GM23338 (cell line): ENCODE results near the gene PCLAF. TPM values are rescaled to one million over a fixed set of nuclear protein-coding genes. Genes with fewer than 3 reads are reported as not detected.
A peak's percentile ranks its signal among the peaks of the same experiment; 100 is the strongest.

Experiments used
- ATAC-seq: fragments of 200-7000 bp; cut with Tn5 transposase; 3 replicates; pipeline ENCODE4 v1.9.1; 2020
- DNase-seq: peaks from one replicate; pipeline ENCODE4 v3.0.0-alpha.2; 2015; ENCODE audit warnings: low spot score
- H2AFZ ChIP-seq: fragments of 200-600 bp; sonication (generic); 2 replicates; pipeline ENCODE4 v1.8.0; 2016; ENCODE audit warnings: antibody characterized with exemption, mild to moderate bottlenecking, moderate library complexity
- H3F3A ChIP-seq: fragments of 200-600 bp; sonication (generic); replicated peaks from 2 replicates; pipeline ENCODE4 v1.8.0; 2017; ENCODE audit warnings: antibody characterized with exemption, mixed run types, low read depth
- H3K27ac ChIP-seq: fragments of 200-600 bp; sonication (generic); 2 replicates; pipeline ENCODE4 v1.6.1; 2016; ENCODE audit warnings: low read depth
- H3K27me3 ChIP-seq: fragments of 200-600 bp; sonication (generic); 2 replicates; pipeline ENCODE4 v1.8.0; 2016; ENCODE audit warnings: mild to moderate bottlenecking, mixed run types, moderate library complexity; ENCODE audit not compliant: insufficient read depth
- H3K36me3 ChIP-seq: fragments of 200-600 bp; sonication (generic); 2 replicates; pipeline ENCODE4 v1.8.0; 2016; ENCODE audit warnings: mild to moderate bottlenecking; ENCODE audit not compliant: insufficient read depth
- H3K4me1 ChIP-seq: fragments of 200-600 bp; sonication (generic); 2 replicates; pipeline ENCODE4 v1.8.0; 2016; ENCODE audit warnings: mild to moderate bottlenecking, moderate library complexity; ENCODE audit not compliant: insufficient read depth
- H3K4me2 ChIP-seq: fragments of 200-600 bp; sonication (generic); 2 replicates; pipeline ENCODE4 v1.7.1; 2017; ENCODE audit warnings: mixed run types
- H3K4me3 ChIP-seq: fragments of 200-600 bp; sonication (generic); 2 replicates; pipeline ENCODE4 v1.6.1; 2016; ENCODE audit warnings: mixed run types
- H3K79me2 ChIP-seq: fragments of 200-600 bp; sonication (generic); replicated peaks from 2 replicates; pipeline ENCODE4 v1.8.0; 2017; ENCODE audit warnings: mild to moderate bottlenecking; ENCODE audit not compliant: insufficient read depth
- H3K9me2 ChIP-seq: fragments of 200-600 bp; sonication (generic); 2 replicates; pipeline ENCODE4 v1.8.0; 2017; ENCODE audit not compliant: insufficient read depth
- H4K20me1 ChIP-seq: fragments of 200-600 bp; sonication (generic); replicated peaks from 2 replicates; pipeline ENCODE4 v1.8.0; 2017; ENCODE audit warnings: mild to moderate bottlenecking; ENCODE audit not compliant: insufficient read depth
- H3K27ac Mint-ChIP-seq: 2 replicates; pipeline ENCODE4 v1.8.0; 2020; ENCODE audit warnings: inconsistent platforms, mild to moderate bottlenecking, moderate library complexity, mixed read lengths
- H3K27me3 Mint-ChIP-seq: 3 replicates; pipeline ENCODE4 v1.8.0; 2022; ENCODE audit warnings: low read depth, mild to moderate bottlenecking, moderate library complexity, mixed read lengths, inconsistent platforms; ENCODE audit not compliant: insufficient read depth, poor library complexity
- H3K36me3 Mint-ChIP-seq: 3 replicates; pipeline ENCODE4 v1.8.0; 2021; ENCODE audit warnings: low read depth, mild to moderate bottlenecking, inconsistent platforms, moderate library complexity, mixed read lengths
- H3K4me1 Mint-ChIP-seq: 3 replicates; pipeline ENCODE4 v1.8.0; 2020; ENCODE audit warnings: mild to moderate bottlenecking, inconsistent platforms, mixed read lengths
- H3K4me3 Mint-ChIP-seq: 3 replicates; pipeline ENCODE4 v1.8.0; 2021; ENCODE audit warnings: moderate library complexity, mild to moderate bottlenecking, inconsistent platforms, mixed read lengths
- H3K9me3 Mint-ChIP-seq: 3 replicates; pipeline ENCODE4 v1.8.0; 2020; ENCODE audit warnings: moderate library complexity, mild to moderate bottlenecking, inconsistent platforms, mixed read lengths
- CREB1 ChIP-seq: fragments of 250-450 bp; sonication (Bioruptor Pico); IDR thresholded peaks from 2 replicates; pipeline ENCODE4 v1.5.0; 2020; ENCODE audit warnings: low read depth, mild to moderate bottlenecking, moderate library complexity
- CTCF ChIP-seq, 2 experiments: fragments of 200-600 bp in 1 of 2; sonication (generic) in 1 of 2; conservative IDR thresholded peaks; 2 replicates each; pipeline versions ENCODE4 v1.5.1 to v1.6.1; 2016 to 2017; ENCODE audit warnings: antibody characterized with exemption in 2 of 2, low read depth in 2 of 2, mild to moderate bottlenecking in 2 of 2, moderate library complexity in 1 of 2
- ETS1 ChIP-seq: IDR thresholded peaks from 2 replicates; pipeline ENCODE4 v1.6.1; 2016; ENCODE audit warnings: antibody characterized with exemption
- EZH2 ChIP-seq: fragments of 200-600 bp; sonication (generic); IDR thresholded peaks from one replicate; pipeline ENCODE4 v1.8.0; 2017; ENCODE audit warnings: antibody characterized with exemption, mild to moderate bottlenecking, low read depth; ENCODE audit not compliant: unreplicated experiment
- EZH2phosphoT487 ChIP-seq: fragments of 200-600 bp; sonication (generic); IDR thresholded peaks from one replicate; pipeline ENCODE4 v1.8.1; 2018; ENCODE audit warnings: antibody characterized with exemption; ENCODE audit not compliant: unreplicated experiment
- JUNB ChIP-seq: IDR thresholded peaks from one replicate; pipeline ENCODE4 v1.6.1; 2016; ENCODE audit warnings: antibody characterized with exemption; ENCODE audit not compliant: unreplicated experiment
- NANOG ChIP-seq: IDR thresholded peaks from 2 replicates; pipeline ENCODE4 v1.6.1; 2016; ENCODE audit warnings: antibody characterized with exemption, borderline replicate concordance
- POLR2AphosphoS5 ChIP-seq: IDR thresholded peaks from 2 replicates; pipeline ENCODE4 v1.6.1; 2016; ENCODE audit warnings: antibody characterized with exemption, low read depth
- REST ChIP-seq: IDR thresholded peaks from one replicate; pipeline ENCODE4 v1.6.1; 2018; ENCODE audit warnings: antibody characterized with exemption; ENCODE audit not compliant: unreplicated experiment
- STAT1 ChIP-seq: IDR thresholded peaks from one replicate; pipeline ENCODE4 v1.6.1; 2016; ENCODE audit warnings: antibody characterized with exemption; ENCODE audit not compliant: unreplicated experiment
- ZNF114 ChIP-seq: fragments of 250-450 bp; sonication (Bioruptor Pico); IDR thresholded peaks from 2 replicates; pipeline ENCODE4 v1.5.0; 2020; ENCODE audit warnings: mild to moderate bottlenecking, moderate library complexity
- ZNF331 ChIP-seq: fragments of 250-450 bp; sonication (Bioruptor Pico); IDR thresholded peaks from 2 replicates; pipeline ENCODE4 v1.5.0; 2020; ENCODE audit warnings: low read depth, mild to moderate bottlenecking, moderate library complexity
- ZNF462 ChIP-seq: fragments of 250-450 bp; sonication (Bioruptor Pico); IDR thresholded peaks from 2 replicates; pipeline ENCODE4 v1.5.0; 2020; ENCODE audit warnings: mild to moderate bottlenecking, moderate library complexity
- polyA plus RNA-seq: library from polyadenylated mRNA; unstranded; fragments of >200 nt; fragmentation: Nextera tagmentation; extraction: Ambion mirVana; gene quantifications from 2 replicates; pipeline ENCODE4 v1.2.1, GENCODE V29; 2016
- total RNA-seq: library from RNA; depleted of rRNA; stranded (reverse); fragments of >200 nt; shearing (Covaris generic); gene quantifications from 2 replicates; pipeline ENCODE4 v1.2.3, GENCODE V29; 2014

PCLAF gene
- total and polyA plus RNA-seq, 2 experiments from 2014 or later: 48.9 to 206 TPM

GRCh38 chr15:64379216-64379960, 1.9 kb downstream of the PCLAF start:
- Histone ChIP-seq H3K4me2 (peak overlapping the region; percentile 86; the same call in 1 of the 2 replicates), H3K36me3 (peaks cover 9% of the 10 kb centered on the region), H3K9me2 (no peaks in the 10 kb centered on the region), H3K79me2 (peaks cover 13% of the 10 kb centered on the region), H3F3A (0 out of 2 replicates have a peak, but pooled peaks cover 3% of the 10 kb centered on the region), H3K4me1 (peaks cover 8% of the 10 kb centered on the region; the same call in 1 of the 2 replicates), H3K27me3 (peaks cover 35% of the 10 kb centered on the region), H4K20me1 (peaks cover 5% of the 10 kb centered on the region; the same call in 1 of the 2 replicates), H3K27ac (no peak overlapping the region), H3K4me3 (peak overlapping the region; percentile 66; the same call in 1 of the 2 replicates), H2AFZ (no peak overlapping the region)
- peaks cover 10% of the 10 kb centered on the region for H3K4me1 Mint-ChIP-seq
- no peak overlapping the region for H3K27ac Mint-ChIP-seq
- ATAC-seq (no peak), DNase-seq (no peak)
- peaks cover 34% of the 10 kb centered on the region; the same call in 2 of the 3 replicates for H3K36me3 Mint-ChIP-seq
- TF ChIP-seq ZNF331 (CRISPR knock-in tag) (no peak), CREB1 (CRISPR knock-in tag) (no peak), ZNF114 (no peak), ETS1 (no peak), STAT1 (no peak), EZH2phosphoT487 (no peak), EZH2 (no peak), ZNF462 (CRISPR knock-in tag) (no peak), JUNB (no peak), POLR2AphosphoS5 (no peak), CTCF (conservative IDR thresholded peaks at IDR 0.05; ENCODE audit: low read depth in 2 of 2) (no peak), NANOG (no peak), REST (no peak)
- peaks cover 10% of the 10 kb centered on the region for H3K27me3 Mint-ChIP-seq
- peak overlapping the region; percentile 88 for H3K4me3 Mint-ChIP-seq
- H3K9me3 Mint-ChIP-seq: no peaks in the 10 kb centered on the region
